ENCODE data around the gene NR1D1.

Gene NR1D1

GRCh38 chr17:40068584-40068916 is 31.8 kb downstream of the NR1D1 start:
- H3K27ac ChIP-seq (ENCODE audit: extremely low read depth, low read depth, low read length) = no peak overlapping the region
- no peaks in the 10 kb centered on the region for H3K36me3 ChIP-seq (ENCODE audit: control insufficient read depth in 2 of 2, insufficient read depth in 1 of 2, low read length in 2 of 2)
- H3K4me1 ChIP-seq (ENCODE audit: control insufficient read depth, insufficient read depth, low read length) = peaks cover 54% of the 10 kb centered on the region
- no peaks in the 10 kb centered on the region for H3K9me3 ChIP-seq (ENCODE audit: control insufficient read depth, insufficient read depth, low read depth, low read length)
- no peak for TF ChIP-seq ZNF549 (tag by site-specific recombination; IDR thresholded peaks at IDR 0.05)
- TF ChIP-seq ZNF548 (tag by site-specific recombination; IDR thresholded peaks at IDR 0.05) = no peak
- no peak for TF ChIP-seq ZNF121 (tag by site-specific recombination; IDR thresholded peaks at IDR 0.05)
- no peak for TF ChIP-seq PATZ1 (tag by site-specific recombination; IDR thresholded peaks at IDR 0.05)
- TF ChIP-seq ZNF280C (tag by site-specific recombination; IDR thresholded peaks at IDR 0.05) = no peak
- TF ChIP-seq ZNF704 (tag by site-specific recombination; IDR thresholded peaks at IDR 0.05) = no peak
- no peak for TF ChIP-seq ZNF518A (tag by site-specific recombination; conservative IDR thresholded peaks at IDR 0.05; ENCODE audit: low read depth)
- TF ChIP-seq ZNF302 (tag by site-specific recombination; IDR thresholded peaks at IDR 0.05; ENCODE audit: low read depth) = no peak
- TF ChIP-seq ZBTB6 (tag by site-specific recombination; IDR thresholded peaks at IDR 0.05) = no peak
- TF ChIP-seq ZNF391 (tag by site-specific recombination; IDR thresholded peaks at IDR 0.05; ENCODE audit: borderline replicate concordance, low read depth) = no peak
- TF ChIP-seq ZNF354C (tag by site-specific recombination; IDR thresholded peaks at IDR 0.05; ENCODE audit: borderline replicate concordance, low read depth) = no peak
- no peak for TF ChIP-seq ZNF677 (tag by site-specific recombination; IDR thresholded peaks at IDR 0.05)
- no peak for TF ChIP-seq SCRT1 (tag by site-specific recombination; IDR thresholded peaks at IDR 0.05; ENCODE audit: borderline replicate concordance)
- no peak for TF ChIP-seq KLF7 (tag by site-specific recombination; IDR thresholded peaks at IDR 0.05; ENCODE audit: borderline replicate concordance)
- no peak for TF ChIP-seq AEBP2 (tag by site-specific recombination; IDR thresholded peaks at IDR 0.05; ENCODE audit: borderline replicate concordance)
- no peak for TF ChIP-seq ZNF623 (tag by site-specific recombination; IDR thresholded peaks at IDR 0.05)
- TF ChIP-seq ZNF292 (tag by site-specific recombination; IDR thresholded peaks at IDR 0.05; ENCODE audit: borderline replicate concordance, low read depth) = no peak
- no peak for TF ChIP-seq ZNF112 (tag by site-specific recombination; IDR thresholded peaks at IDR 0.05)
- TF ChIP-seq ZIC2 (tag by site-specific recombination; IDR thresholded peaks at IDR 0.05) = no peak
- no peak for TF ChIP-seq ZNF48 (tag by site-specific recombination; IDR thresholded peaks at IDR 0.05)
- ChIA-PET CTCF (interaction anchor here (0.6 to 6.0 kb wide), 4 partner anchors 17 to 451 kb away, joined by 3 to 43 read pairs (median 5); no protein-coding TSS in a partner anchor), POLR2A (no interaction called here)
- H3K4me3 ChIP-seq (ENCODE audit: low read depth, low read length) = no peak overlapping the region

Data from HEK293 (cell line).